K562 (cell line): ENCODE data around the gene AGFG1.

Experiments
- BRF1 ChIP-seq: IDR thresholded peaks from 3 replicates; pipeline ENCODE4 v1.6.1; 2011; ENCODE audit warnings: borderline replicate concordance, mild to moderate bottlenecking; ENCODE audit not compliant: insufficient read length; ENCODE audit errors: extremely low read depth
- CTCF ChIP-seq, 3 experiments: IDR thresholded peaks in 2 of 3; conservative IDR thresholded peaks in 1 of 3; 2 replicates each; pipeline ENCODE4 v1.5.1; 2011 to 2012; ENCODE audit warnings: low read length in 3 of 3, mild to moderate bottlenecking in 3 of 3, control low read depth in 2 of 3, improper control_type of control experiment in 1 of 3, inconsistent platforms in 1 of 3, low read depth in 1 of 3, mixed read lengths in 1 of 3, moderate library complexity in 1 of 3; ENCODE audit not compliant: insufficient read depth in 2 of 3
- FOS ChIP-seq: IDR thresholded peaks from 3 replicates; pipeline ENCODE4 v1.6.1; 2011; ENCODE audit not compliant: insufficient read length; ENCODE audit errors: extremely low read depth
- SETDB1 ChIP-seq: IDR thresholded peaks from one replicate; pipeline ENCODE4 v1.6.1; 2012; ENCODE audit warnings: low read length, control low read depth, inconsistent platforms
- SMARCC2 ChIP-seq: fragments of 450-650 bp; IDR thresholded peaks from 2 replicates; pipeline ENCODE4 v1.6.1; 2017; ENCODE audit warnings: antibody characterized with exemption, moderate library complexity, mild to moderate bottlenecking, low read depth
- TF ChIP-seq, protein P1 (sequence below): sonication (generic); formaldehyde crosslinking; IDR thresholded peaks from 2 replicates; pipeline ENCODE4 v1.4.0; 2020; ENCODE audit warnings: mild to moderate bottlenecking, missing genetic modification reagents
- TF ChIP-seq, protein P2 (sequence below): fragments of 450-650 bp; IDR thresholded peaks from 2 replicates; pipeline ENCODE4 v1.6.1; 2017; ENCODE audit warnings: mild to moderate bottlenecking, moderate library complexity

GRCh38 chr2:227473806-227474205 is 1.9 kb downstream of the AGFG1 start:
- TF ChIP-seq CTCF (IDR thresholded peaks at IDR 0.05 in 2 of 3, conservative IDR thresholded peaks at IDR 0.05 in 1 of 3; ENCODE audit: insufficient read depth in 2 of 3, low read depth in 1 of 3, low read length in 3 of 3) (no peak), SETDB1 (no peak), BRF1 (no peak), SMARCC2 (no peak), FOS (no peak)
- TF ChIP-seq, protein P1, sequence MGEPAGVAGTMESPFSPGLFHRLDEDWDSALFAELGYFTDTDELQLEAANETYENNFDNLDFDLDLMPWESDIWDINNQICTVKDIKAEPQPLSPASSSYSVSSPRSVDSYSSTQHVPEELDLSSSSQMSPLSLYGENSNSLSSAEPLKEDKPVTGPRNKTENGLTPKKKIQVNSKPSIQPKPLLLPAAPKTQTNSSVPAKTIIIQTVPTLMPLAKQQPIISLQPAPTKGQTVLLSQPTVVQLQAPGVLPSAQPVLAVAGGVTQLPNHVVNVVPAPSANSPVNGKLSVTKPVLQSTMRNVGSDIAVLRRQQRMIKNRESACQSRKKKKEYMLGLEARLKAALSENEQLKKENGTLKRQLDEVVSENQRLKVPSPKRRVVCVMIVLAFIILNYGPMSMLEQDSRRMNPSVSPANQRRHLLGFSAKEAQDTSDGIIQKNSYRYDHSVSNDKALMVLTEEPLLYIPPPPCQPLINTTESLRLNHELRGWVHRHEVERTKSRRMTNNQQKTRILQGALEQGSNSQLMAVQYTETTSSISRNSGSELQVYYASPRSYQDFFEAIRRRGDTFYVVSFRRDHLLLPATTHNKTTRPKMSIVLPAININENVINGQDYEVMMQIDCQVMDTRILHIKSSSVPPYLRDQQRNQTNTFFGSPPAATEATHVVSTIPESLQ (CRISPR knock-in tag), result no peak
- TF ChIP-seq, protein P2, sequence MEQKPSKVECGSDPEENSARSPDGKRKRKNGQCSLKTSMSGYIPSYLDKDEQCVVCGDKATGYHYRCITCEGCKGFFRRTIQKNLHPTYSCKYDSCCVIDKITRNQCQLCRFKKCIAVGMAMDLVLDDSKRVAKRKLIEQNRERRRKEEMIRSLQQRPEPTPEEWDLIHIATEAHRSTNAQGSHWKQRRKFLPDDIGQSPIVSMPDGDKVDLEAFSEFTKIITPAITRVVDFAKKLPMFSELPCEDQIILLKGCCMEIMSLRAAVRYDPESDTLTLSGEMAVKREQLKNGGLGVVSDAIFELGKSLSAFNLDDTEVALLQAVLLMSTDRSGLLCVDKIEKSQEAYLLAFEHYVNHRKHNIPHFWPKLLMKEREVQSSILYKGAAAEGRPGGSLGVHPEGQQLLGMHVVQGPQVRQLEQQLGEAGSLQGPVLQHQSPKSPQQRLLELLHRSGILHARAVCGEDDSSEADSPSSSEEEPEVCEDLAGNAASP, result no peak
